HG02970 (cell line): ENCODE measurements around the gene ODAPH.
"Not testable (repeated sequence)": the region's sequence is repeated elsewhere in the genome, so short reads cannot be mapped to it uniquely, and the experiment has no call there.

Experiments
- ATAC-seq: cut with Tn5 transposase; IDR thresholded peaks from one replicate; pipeline ENCODE4 v1.9.1; 2021; ENCODE audit warnings: mild to moderate bottlenecking, moderate library complexity, moderate number of reproducible peaks; ENCODE audit not compliant: unreplicated experiment, low FRiP score

ODAPH gene

DNA sequence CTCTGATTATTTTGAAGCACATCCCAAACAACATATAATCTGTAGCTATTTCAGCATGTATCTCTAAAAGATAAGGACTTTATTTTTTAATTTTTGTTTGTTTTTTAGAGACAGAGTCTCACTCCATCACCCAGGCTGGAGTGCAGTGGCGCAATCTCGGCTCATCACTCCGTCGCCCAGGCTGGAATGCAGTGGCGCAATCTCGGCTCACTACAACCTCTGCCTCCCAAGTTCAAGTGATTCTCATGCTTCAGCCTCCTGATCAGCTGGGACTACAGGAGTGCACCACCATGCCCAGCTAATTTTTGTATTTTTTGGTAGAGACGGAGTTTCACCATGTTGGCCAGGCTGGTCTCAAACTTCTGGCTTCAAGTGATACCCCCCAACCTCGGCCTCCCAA, 11.6 kb upstream of the ODAPH start:
- ATAC-seq, result not testable (repeated sequence)

DNA sequence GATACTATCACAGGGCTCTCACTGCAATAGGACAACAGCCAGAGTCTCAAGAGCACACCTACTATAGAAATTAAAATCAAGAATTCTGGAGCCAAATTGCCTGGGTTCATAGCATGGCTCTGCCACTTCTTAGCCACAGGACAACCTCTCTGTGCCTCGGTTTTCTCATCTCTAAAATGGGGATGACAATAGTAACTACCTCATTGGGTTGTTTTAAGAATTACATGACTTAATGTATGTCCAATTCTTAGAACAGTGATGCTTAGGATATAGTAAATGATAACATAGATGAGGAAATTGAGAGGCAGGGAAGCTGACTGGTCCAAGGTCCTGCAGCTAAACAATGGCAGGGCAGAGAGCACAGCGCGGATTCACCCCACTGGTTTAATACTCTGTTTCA, 11.0 kb upstream of the ODAPH start:
- ATAC-seq, result no peak

- no peak for ATAC-seq
These were observed 10.3 kb upstream of the ODAPH start for GRCh38 chr4:75545526-75545925.

DNA sequence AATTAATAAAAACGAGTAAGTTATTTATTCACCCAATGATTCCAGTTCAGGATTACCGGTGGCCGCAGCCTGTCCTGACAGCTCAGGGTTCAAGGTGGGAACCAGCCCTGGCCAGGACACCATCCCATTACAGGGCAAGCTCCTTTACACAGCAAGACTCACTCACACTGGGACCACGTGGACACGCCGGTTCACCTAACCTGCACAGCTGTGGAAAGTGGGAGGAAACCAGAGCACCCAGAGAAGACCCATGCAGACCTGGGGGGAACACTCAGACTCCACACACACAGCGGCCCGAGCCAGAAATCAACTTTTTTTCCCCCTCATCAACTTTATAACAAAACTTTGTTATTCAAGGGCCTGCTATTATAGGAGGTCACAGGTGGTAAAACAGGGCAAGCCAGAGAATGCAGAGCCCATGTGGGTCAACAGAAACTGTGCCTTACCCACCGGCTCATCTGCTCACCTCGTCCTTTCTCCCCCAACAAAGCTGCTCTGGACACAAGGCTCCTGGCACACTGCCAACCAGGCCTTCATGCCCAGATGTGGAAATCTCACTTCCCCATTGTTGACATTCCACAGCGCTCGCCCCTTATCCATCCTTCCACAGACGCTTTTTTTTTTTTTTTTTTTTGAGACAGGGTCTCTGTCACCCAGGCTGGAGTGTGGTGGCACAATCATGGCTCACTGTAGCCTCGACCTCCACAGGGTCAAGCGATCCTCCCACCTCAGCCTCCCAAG, 8.0 kb upstream of the ODAPH start:
- ATAC-seq, result no peak

DNA sequence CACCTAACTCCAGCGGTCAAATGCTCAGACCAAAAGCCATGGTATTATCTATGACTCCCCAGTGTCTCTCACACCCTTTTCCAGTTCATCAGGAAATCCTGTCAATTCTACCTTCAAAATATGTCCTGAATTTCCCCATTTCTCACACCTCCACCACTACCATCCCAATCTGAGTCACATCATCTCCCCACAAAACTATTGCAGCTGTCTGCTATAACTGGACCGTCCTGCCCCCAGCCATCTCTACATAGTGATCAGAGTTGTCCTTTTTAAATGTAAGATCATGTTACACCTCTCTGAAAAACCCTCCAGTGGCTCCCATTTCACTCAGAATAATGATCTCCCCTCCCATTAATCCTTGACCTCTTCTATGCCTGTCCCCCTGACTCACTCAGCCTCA, 6.8 kb upstream of the ODAPH start:
- ATAC-seq, result no peak

DNA sequence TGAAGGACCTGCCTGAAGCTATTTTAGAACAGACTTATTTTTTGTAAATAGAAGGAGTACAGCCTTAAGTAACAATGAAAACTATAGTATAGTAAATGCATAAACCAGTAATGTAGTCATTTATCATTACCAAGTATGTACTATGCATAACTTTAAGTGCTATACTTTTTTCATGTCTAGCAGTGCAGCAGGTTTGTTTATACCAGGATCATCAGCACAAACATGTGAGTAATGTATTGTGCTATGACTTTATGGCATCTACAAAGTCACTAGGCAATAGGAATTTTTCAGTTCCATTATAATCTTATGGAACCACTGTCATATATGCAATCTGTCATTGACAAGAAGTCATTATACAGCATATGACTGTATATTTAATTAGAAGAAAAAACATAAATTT, 3.4 kb upstream of the ODAPH start:
- no peak for ATAC-seq

DNA sequence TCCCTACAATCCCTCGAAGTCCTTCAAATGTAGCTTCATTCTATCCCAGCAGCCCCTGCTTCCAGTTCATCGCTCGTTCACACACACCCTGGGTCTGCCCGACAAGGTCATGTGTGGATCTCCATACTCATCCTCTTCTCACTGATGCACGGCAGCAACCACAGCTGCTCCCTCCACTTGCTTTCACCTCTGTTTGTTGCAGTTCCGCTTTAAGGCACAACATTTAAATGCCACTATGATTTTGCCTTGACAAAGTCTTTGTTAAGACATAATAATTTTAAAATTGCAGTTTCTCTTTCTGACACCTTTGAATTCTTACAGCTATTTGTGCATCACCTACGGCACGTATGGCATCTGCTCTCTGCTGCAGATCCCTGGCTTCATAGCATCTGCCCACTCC, 1.8 kb downstream of the ODAPH start:
- ATAC-seq, result no peak

- no peak for ATAC-seq
These were observed 5.9 kb downstream of the ODAPH start for GRCh38 chr4:75561789-75562188.

GRCh38 chr4:75564023-75564422, 8.2 kb downstream of the ODAPH start:
- no peak for ATAC-seq

GRCh38 chr4:75565481-75565880, 9.6 kb downstream of the ODAPH start:
- ATAC-seq, result no peak

DNA sequence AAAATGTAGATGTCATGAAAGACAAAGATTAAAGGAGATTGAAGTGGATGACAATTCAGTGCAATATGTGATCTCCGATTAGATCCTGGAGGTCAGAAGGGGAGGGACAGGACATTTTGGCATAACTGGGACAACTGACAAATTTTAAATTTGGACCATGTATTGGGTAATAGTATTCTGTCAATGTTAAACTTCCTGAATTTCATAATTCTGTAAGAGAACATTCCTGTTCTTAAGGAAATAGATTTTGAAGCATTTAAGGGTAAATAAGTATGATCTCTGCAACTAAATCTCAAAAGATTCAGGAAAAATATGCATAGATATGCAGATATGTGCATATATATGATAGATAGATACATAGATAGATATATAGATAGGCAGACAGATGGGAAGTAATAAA, 11.0 kb downstream of the ODAPH start:
- ATAC-seq, result no peak

DNA sequence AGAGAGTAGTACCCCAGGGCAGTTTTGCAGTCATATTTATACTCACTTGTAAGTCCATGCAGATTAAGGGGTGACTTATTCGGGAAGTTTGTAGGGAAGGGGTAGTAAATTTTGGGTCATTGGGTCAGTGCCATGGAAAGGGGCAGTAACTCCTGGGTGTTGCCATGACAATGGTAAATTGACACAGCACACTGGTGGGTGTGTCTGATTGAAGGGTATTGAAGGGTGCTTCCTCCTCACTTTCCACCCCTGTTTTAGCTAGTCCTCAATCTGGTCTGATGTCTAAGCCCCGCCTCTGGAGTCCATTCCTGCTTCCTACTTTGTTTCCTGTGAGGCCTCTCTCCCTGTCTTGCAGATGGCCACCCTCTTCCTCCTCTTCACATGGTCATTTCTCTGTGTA, 11.9 kb downstream of the ODAPH start:
- ATAC-seq, result no peak

GRCh38 chr4:75584067-75584466, 28.2 kb downstream of the ODAPH start:
- no peak for ATAC-seq

DNA sequence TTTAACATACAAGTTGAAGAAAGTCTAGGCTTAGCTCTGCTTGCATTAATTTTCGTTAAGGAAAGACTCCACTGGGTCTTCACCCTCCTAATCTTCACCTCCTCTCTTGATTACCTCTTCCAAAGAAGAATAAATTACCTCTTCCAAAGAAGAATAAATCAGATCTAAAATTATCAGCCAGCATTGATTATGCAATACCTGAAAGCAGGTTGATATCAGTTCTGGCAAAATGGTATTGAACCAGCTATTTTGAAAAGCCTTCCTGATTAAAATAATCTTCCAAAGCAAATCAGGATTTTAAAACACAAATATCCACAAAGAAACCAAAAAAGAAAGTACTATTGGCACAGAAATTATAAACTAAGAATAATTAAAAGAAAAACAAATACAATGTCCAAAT, 37.5 kb downstream of the ODAPH start:
- no peak for ATAC-seq

DNA sequence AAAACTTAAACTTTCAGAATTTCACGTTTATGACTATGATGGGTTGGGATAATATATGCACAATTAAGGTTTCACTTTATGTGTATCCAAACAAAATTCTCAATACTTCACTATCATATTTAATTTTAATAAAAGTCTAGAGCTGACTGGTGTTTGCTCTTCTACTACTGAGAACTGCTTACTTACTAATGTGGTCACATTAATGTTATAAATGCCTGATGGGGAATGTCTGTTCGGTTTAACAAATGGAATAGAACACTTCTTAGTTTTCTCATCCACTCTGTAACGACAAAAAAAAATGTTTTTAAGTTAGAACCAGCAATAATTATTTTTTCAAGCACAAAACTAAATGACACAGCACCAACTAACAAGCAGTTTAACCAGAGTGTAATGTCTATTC, 40.2 kb downstream of the ODAPH start:
- no peak for ATAC-seq

- ATAC-seq, result no peak
These were observed 42.5 kb downstream of the ODAPH start for GRCh38 chr4:75598390-75598789.

DNA sequence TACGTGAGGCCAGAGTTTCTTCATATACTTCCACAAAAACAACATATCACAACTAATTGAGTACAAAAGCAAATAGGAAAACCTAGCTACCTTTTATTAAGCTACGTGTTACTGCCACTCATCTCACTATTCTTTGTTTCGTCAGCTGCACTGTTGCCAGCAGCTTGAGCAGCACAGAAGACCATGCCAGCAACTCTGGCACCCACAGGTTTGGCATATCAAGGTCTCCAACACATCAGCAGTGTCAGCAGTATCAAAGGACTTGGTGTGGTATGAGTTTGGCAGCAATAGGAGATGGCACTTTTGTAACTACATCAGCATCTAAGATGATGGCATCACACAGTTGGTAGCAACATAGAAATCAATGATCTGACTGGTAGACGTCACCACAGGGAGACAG, 43.8 kb downstream of the ODAPH start:
- ATAC-seq, result no peak

DNA sequence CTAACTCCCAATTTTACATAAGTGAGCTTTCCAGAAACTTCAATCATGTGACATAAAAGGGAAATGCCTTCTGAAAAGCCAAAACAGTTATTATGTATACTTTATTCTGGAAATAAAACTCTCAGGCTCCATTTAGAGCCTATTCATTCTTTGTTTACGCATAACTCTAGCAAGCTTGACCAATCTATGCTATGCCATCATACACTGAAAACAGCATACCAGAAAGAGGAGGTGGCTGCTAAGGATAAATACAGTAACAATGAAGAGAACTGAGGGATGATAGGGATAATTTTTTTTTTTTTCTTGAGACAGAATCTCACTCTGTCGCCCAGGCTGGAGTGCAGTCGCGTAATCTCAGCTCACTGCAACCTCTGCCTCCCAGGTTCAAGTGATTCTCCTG, 50.1 kb downstream of the ODAPH start:
- ATAC-seq, result no peak

GRCh38 chr4:75612306-75612705, 56.4 kb downstream of the ODAPH start:
- ATAC-seq, result no peak
